ENCODE measurements around the gene SMARCA2.
A peak's percentile ranks its signal among the peaks of the same experiment; 100 is the strongest.

The SMARCA2 gene

DNA sequence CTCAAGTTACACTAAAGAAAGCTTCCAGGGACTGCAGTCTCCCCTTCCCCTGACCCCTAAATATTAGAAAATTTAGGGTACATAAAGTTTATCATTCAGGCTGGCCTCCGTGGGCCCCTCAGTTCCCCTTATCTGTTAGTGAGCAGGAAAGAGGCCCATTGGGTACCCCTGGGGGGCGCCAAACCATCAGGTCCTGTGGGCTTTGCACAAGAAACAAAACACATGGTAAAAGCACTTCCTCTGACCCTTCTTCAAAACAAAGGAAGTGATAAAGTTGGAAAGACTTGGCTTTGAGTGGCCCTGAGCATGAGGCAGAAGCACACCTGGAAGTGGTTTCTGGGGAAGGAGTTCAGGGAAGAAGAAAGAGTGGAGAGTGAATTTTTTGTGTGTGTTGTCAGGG lies 213.0 kb downstream of the SMARCA2 start:
- DNase-seq (ENCODE audit: extremely low spot score), result no peak
- TF ChIP-seq, protein P1, sequence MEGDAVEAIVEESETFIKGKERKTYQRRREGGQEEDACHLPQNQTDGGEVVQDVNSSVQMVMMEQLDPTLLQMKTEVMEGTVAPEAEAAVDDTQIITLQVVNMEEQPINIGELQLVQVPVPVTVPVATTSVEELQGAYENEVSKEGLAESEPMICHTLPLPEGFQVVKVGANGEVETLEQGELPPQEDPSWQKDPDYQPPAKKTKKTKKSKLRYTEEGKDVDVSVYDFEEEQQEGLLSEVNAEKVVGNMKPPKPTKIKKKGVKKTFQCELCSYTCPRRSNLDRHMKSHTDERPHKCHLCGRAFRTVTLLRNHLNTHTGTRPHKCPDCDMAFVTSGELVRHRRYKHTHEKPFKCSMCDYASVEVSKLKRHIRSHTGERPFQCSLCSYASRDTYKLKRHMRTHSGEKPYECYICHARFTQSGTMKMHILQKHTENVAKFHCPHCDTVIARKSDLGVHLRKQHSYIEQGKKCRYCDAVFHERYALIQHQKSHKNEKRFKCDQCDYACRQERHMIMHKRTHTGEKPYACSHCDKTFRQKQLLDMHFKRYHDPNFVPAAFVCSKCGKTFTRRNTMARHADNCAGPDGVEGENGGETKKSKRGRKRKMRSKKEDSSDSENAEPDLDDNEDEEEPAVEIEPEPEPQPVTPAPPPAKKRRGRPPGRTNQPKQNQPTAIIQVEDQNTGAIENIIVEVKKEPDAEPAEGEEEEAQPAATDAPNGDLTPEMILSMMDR (IDR thresholded peaks at IDR 0.05; ENCODE audit: control extremely low read depth, extremely low read depth, low read depth, missing control alignments), result peak; percentile 4
- POLR2A ChIA-PET, result no interaction called here
- CTCF ChIA-PET, result no interaction called here

DNA sequence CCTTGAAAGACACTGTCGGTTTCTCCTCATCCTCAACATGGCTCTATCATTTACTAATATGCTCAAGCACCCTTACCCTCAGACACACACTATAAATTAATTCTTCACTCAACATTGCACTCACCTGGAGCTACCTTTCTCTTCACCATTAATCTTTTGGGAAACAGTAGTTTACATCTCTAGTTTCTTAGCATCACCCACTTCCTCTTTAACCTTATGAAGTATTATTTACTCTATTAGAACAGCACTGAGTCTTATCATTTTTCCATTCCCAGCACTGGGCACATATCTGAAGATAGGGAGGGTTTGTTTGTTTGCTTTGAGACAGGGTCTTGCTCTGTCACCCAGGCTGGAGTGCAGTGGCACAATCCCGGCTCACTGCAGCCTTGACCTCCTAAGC lies 213.5 kb downstream of the SMARCA2 start:
- ChIA-PET POLR2A (no interaction called here), CTCF (interaction anchor here (1.3 to 1.4 kb wide), 4 partner anchors 13 to 499 kb away, joined by 3 to 5 read pairs (median 4); no protein-coding TSS in a partner anchor)
- no peak for DNase-seq (ENCODE audit: extremely low spot score)
- TF ChIP-seq, protein P1 (IDR thresholded peaks at IDR 0.05; ENCODE audit: control extremely low read depth, extremely low read depth, low read depth, missing control alignments), result no peak

DNA sequence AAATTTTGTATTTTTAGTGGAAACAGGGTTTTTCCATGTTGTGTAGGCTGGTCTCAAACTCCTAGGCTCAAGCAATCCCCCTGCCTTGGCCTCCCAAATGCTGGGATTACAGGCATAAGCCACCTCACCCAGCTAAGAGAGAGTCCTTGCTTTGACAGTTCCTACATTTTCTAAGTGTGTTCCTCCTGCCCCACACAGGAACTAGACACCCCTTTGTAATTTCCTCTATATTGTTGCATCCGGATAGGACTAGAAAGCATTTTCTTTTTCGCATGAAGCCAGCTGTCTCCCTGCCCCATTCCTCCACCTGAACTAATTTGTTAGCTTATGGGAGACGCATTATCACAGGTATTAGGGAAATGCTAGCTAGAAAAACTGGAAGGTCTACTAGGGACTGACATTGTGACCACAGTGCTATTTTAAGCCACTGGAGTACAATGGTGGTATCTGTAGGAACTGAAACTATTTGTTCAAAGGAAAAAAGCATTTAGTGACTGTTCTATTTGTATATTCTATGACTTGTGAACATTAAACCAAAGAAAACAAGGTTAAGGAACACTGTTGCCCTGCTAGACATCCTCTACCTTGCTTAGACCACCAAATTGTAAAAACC lies 214.1 kb downstream of the SMARCA2 start:
- peak; percentile 20 for DNase-seq (ENCODE audit: extremely low spot score)
- ChIA-PET CTCF (interaction anchor here (0.9 to 1.4 kb wide), 7 partner anchors 10 to 499 kb away, joined by 3 to 6 read pairs (median 4); no protein-coding TSS in a partner anchor), POLR2A (no interaction called here)
- TF ChIP-seq, protein P1 (IDR thresholded peaks at IDR 0.05; ENCODE audit: control extremely low read depth, extremely low read depth, low read depth, missing control alignments), result no peak

DNA sequence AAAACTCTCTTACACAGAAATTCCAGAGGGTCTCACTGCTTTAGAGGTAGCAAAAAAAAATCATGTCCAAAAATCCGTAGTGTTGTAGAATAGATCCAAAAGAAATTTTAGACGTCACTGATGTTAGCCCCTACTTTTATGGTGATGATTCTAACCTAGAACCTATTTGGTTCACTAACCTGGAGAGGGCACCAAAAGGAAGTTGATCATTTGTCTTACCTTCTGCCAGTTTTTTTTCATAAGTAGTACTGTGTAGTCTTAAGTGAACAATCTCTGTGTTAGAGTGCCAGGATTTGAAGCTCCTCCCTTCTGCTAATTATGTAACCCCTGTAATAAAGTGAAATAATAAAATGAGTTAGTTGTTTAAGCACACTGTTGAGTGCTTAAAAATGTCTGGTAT lies 215.2 kb downstream of the SMARCA2 start:
- DNase-seq (ENCODE audit: extremely low spot score), result no peak
- POLR2A ChIA-PET, result no interaction called here
- TF ChIP-seq, protein P1 (IDR thresholded peaks at IDR 0.05; ENCODE audit: control extremely low read depth, extremely low read depth, low read depth, missing control alignments), result no peak
- CTCF ChIA-PET, result interaction anchor here (0.9 to 2.2 kb wide), 6 partner anchors 11 to 143 kb away, joined by 4 to 6 read pairs (median 4); no protein-coding TSS in a partner anchor

DNA sequence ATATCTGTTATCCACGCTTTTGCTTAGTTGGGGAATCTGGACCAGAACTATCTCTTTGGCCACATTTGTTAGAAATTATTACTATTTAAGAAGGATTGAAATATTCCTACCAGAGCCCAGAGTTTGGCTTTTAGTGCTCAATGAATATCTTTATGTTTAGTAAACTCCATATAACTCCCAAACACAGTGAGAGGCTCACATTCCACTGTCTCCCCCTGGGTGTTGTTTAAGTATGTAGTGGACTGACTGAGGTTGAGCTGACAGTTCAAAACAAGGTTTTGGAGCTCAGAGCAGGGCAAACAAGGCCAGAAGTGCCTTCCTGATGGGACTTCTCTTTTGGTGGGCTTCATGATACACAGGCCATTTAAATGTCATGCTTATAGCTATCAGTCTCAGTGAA lies 216.0 kb downstream of the SMARCA2 start:
- ChIA-PET CTCF (interaction anchor here (0.9 to 2.2 kb wide), 5 partner anchors 12 to 497 kb away, joined by 4 to 5 read pairs (median 4); no protein-coding TSS in a partner anchor), POLR2A (no interaction called here)
- no peak for DNase-seq (ENCODE audit: extremely low spot score)
- TF ChIP-seq, protein P1 (IDR thresholded peaks at IDR 0.05; ENCODE audit: control extremely low read depth, extremely low read depth, low read depth, missing control alignments), result no peak

DNA sequence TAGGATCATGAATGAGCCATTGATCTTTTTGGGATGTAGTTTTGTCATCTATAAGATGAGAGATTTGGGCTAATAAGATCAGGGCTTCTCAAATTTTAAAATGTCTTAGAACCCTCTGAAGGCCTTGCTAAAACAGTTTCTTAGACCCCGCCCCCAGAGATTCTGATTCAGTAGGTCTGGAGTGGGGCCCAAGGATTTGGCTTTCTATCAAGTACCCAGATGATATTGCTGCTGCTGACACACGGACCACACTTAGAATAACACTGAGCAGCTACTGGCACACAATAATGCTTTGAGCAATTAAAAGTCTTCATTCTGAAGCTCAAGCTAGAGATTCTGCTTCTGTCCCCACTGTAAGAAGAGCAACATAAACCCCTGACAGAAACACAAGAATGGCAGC lies 216.7 kb downstream of the SMARCA2 start:
- TF ChIP-seq, protein P1 (IDR thresholded peaks at IDR 0.05; ENCODE audit: control extremely low read depth, extremely low read depth, low read depth, missing control alignments), result no peak
- CTCF ChIA-PET, result interaction anchor here (1.1 to 2.2 kb wide), 4 partner anchors 11 to 496 kb away, joined by 3 to 5 read pairs (median 4); no protein-coding TSS in a partner anchor
- DNase-seq (ENCODE audit: extremely low spot score), result no peak
- POLR2A ChIA-PET, result no interaction called here
